8988T (cell line): ENCODE results near the gene MASP1.

Source experiments
- DNase-seq: peaks from one replicate; pipeline ENCODE4 v3.0.0; 2011

Gene MASP1

DNA sequence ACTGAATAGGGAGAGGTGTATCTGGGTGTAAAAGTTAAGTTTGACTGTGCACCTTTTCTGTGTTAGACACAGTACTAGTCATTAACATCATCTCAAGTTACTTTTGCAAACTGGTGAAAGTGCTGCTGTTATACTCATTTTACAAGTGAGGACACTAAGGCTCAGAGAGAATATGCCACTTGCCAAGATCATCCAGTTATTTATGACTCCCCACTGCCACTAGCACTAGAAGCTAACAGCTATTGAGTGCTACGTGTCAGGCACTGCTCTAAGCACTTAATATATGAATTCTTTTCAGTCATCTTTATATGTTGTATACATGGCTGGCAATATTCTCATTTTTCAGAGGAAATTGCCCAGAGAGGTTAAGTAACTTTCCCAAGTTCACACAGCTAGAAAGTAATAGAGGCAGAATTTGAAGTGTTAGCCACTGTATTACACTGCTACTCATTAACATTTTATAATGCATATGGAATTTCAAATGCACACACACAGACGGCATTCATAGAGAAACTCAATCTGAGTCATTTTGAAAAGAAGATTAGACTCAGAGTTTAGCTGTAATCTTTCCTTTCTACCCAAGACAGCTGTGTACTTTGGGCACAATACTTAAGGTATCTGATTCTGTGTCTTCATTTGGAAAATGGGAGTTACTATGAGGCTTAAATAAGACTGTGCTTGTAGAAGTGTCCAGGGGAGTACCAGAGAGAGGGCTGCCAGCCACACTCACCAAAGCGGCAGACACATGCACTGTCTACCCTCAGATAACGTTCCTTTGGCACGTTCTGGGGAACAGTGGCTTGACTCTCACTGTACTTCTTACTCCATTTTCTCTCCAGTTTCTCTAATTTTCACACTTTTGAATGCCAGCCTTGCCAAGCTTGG, 1.3 kb upstream of the MASP1 start:
- no peak for DNase-seq

DNA sequence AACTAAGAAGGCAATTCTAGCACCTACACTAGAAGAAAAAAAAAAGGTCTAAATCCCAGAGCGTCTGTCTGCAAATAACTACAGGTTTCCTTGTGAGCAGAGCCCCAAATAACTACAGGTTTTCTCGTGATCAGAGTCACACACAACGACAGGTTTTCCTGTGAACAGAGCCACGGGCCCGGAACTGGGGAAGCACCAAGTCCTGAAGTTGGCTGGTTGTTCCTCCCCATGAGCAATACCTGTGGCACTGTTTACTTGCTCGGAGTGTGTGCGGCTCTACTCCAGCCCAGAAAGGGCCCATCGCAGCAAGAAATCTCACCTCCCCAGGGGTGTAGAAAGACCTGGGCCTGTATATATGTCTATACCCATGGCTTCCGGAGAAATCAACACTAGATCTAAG, 644 bp upstream of the MASP1 start:
- no peak for DNase-seq

DNA sequence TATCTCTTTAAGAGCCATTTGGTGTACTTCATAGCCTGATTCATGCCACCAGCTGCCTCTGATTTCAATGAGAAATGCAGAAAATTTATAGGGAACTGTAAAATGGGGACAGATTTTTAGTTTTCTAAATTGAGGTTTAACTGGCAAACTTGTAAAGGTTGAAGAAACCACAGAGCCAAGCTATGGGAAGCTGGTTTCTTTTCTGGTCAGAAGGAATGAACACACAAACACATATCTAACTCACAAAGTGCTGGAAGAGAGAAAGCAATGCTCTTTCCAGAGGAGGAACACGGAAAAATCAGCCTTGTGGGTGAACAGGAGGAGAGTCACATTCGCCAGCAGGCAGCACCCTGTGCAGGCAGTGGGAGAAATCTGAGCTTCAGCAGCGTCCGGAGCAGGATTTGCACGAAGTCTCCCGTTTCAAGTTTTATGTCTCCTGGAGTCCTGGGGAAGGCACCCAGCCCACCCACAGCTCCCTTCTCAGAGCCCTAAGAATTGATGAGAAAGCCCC, 481 bp downstream of the MASP1 start:
- no peak for DNase-seq

GRCh38 chr3:187290503-187290902, 1.0 kb downstream of the MASP1 start:
- DNase-seq, result no peak

GRCh38 chr3:187288855-187289605, 2.5 kb downstream of the MASP1 start:
- no peak for DNase-seq

DNA sequence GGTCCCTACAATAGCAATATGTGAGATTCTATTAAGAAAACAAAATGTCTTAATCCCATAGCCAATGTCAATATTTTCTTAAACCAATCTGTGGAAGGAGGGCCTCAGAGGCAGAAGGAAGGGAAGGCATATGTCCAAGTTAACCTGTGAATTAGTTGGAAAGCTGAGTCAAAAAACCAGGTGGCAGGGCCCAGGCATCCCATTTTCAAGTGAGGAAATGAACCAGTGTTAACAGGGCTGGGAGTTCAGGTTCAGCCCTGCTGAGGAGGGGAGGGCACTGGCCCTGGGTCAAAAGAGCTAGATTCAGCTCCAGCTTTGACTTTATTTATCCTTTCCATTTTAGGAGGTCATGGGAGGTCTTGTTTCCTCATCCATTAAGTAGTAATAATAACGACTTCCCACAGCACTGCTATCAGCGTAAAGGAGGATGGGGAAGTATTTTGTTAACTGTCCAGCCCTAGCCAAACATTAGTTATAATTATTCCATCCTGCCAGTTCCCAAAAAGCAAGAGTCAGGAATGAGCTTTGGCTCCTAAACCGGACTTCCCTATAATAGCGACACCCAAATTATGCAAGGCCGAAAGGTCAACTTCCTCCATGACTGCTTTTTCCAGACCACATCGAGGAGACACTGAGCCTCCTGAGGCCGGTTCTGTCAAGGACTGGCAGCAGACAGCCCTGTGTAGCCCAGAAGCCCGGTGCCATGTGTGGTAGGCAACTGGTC, 3.2 kb downstream of the MASP1 start:
- DNase-seq, result no peak

DNA sequence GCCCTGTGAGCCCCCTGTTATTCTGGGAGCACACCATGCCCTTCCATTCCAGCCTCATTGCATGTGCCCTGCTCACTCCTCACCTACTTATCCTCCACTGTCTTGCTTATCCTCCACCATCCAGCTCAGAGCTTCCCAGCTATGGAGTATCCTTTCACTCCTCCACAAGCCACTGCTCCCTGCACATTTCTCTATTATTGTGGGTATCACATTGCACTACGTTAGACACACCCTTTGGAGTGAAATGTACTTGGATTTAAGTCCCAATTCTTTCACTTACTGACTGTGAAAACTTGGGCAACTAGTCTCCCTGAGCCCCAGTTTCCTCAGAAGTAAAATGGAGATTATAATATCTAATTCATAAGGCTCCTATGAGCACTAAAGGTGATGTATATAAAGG, 4.3 kb downstream of the MASP1 start:
- no peak for DNase-seq

DNA sequence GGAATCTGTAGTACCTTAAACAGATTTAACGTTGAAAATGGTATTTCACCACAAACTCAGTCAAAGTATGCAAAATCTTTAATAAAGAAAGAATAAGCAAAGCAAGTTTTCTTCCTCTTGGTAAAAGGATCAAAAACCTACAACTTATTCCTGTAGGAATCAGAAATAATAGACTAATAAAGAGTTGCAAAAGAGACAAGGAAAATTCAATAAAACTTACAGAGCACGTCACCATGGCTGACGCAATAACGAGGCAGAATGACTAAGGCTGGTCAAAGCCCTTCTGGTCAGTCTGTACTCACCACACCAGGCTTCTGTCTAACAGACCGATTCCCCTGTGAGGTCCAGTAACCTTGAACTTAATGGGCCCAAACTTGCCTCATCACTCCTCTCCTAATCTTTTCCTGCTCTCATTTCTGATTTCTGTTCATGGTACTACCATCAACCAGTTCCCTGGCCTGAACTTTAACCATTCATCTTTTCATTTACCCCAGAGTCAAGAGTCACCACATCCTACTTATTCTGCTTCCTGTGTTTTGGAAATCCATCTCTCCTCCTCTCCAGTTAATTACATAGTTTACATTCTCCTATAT, 5.0 kb downstream of the MASP1 start:
- DNase-seq, result no peak

GRCh38 chr3:187281191-187281714, 10.3 kb downstream of the MASP1 start:
- DNase-seq, result no peak

- DNase-seq, result no peak
These were observed 10.9 kb downstream of the MASP1 start for GRCh38 chr3:187280644-187281043.

GRCh38 chr3:187277129-187277462, 14.4 kb downstream of the MASP1 start:
- no peak for DNase-seq

- DNase-seq, result no peak
These were observed 15.0 kb downstream of the MASP1 start for GRCh38 chr3:187276397-187277128.

DNA sequence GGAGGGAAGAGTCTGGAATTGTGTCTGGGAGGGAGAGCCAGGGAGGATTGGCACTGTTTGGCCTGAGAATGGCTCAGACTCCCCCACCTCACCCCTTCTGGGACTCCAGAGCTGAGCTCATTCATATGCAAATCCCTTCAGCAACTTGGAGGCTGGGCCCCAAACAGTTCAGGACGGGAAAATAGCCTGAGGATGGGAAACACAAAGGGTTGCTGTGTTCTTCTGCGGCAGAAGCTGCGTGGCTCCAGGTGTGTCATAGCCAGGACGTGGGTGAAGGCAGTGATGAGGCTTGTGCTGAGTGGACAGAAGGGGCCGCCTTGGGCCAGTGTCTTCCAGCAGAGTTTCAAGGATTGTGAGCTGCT, 16.6 kb downstream of the MASP1 start:
- no peak for DNase-seq

GRCh38 chr3:187274315-187274976, 17.1 kb downstream of the MASP1 start:
- no peak for DNase-seq

DNA sequence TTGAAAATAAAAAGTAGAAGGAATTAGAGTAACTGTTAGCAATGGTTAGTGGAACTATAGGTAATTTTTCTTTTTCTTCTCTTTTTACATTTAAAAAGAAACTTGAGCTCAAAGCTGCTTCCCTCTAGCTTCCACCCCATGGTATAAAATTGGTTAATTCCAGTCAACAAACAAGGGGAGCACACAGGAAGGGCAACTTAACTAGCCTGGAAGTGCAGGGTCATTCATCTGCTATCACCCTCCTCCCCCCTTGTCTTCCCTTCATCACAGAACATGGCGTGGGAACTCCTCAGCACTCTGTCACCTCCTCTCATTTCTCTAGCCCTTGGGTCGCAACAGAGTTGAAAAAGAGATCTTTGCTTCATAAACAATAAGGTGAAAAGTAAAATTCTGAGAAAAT, 20.0 kb downstream of the MASP1 start:
- DNase-seq, result no peak

GRCh38 chr3:187269486-187269885, 22.1 kb downstream of the MASP1 start:
- no peak for DNase-seq

DNA sequence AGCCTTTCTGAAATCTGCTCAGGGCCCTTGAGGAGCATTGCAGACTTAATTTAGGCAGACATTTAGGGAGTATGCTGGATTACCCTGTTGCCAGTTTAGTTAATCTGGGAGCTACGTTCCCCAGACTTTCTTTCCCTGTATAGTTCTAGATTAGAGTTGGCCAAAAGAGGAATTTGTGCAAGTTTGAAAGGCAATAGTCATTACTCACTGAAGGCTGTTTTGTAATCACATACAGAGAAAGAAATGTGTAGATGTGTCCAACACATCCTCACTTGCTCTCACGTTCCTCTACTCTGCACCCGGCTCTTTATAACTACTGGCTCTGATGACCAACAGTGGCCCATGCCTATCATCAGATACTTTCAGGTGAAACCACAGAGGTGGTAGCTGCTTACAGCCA, 24.2 kb downstream of the MASP1 start:
- no peak for DNase-seq

DNA sequence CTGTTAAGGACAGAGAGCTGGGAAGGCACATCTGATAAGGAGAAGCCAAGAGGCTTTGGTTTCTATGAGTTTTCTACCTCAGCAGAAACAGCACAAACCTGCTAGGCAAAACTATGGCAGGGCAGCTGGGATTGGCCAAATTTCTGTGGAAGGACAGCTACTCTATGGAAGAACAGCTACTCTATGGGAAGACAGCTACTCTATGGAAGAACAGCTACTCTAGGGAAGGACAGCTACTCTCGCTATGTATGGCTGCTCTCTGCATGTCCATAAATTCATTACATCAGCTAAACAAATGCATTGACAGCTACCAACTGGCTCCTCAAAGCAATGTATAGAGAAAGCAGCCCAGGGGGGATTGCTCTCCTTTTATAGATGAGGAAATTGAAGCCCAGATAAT, 24.8 kb downstream of the MASP1 start:
- no peak for DNase-seq

DNA sequence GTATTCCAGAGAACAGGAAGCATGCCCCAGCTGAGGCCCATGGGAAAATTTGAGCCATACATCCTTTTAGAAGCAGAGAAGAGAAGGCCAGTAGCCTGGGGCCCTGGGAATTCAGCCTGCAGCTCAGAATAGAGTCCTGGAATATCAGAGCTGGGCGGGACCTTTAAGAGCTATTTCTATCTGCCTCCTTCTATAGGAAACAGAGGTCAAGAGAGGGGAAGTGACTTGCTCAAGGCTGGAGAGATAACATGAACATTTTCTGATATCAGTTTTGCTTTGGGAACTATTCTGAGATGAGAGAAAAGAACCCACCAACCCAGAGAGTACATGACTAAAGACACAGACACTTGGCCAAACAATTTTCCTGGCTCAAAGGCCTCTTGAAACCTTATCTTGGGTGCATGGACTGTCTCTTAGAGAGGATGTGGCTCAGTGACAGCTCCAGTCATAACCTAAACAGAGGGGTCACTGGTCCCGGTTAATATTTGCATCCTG, 26.0 kb downstream of the MASP1 start:
- no peak for DNase-seq

- DNase-seq, result no peak
These were observed 26.6 kb downstream of the MASP1 start for GRCh38 chr3:187264911-187265310.

- DNase-seq, result no peak
These were observed 27.5 kb downstream of the MASP1 start for GRCh38 chr3:187264021-187264420.
